Stimulated activated CD4-positive, alpha-beta T cell treated with anti-CD3 and anti-CD28 coated beads, Interleukin-4, amount 100 ng/mL, for 4 hours (primary cell): Measurements from ENCODE around the gene FBLIM1.
A peak's percentile ranks its signal among the peaks of the same experiment; 100 is the strongest.
"Not testable (repeated sequence)": the region's sequence is repeated elsewhere in the genome, so short reads cannot be mapped to it uniquely, and the experiment has no call there.

Experiments
- DNase-seq, 2 experiments: peaks; one replicate each; pipeline ENCODE4 v3.0.0-alpha.2; 2020

FBLIM1 gene

GRCh38 chr1:15820478-15820877 lies 61.9 kb downstream of the FBLIM1 start:
- no peak for DNase-seq

GRCh38 chr1:15825800-15826199 lies 67.2 kb downstream of the FBLIM1 start:
- DNase-seq: no peak

- DNase-seq: no peak
Measured at GRCh38 chr1:15826810-15827507, 68.4 kb downstream of the FBLIM1 start.

GRCh38 chr1:15827567-15827966 lies 69.0 kb downstream of the FBLIM1 start:
- not testable (repeated sequence) for DNase-seq

GRCh38 chr1:15828931-15829330 lies 70.3 kb downstream of the FBLIM1 start:
- DNase-seq: not testable (repeated sequence)

- no peak for DNase-seq
Measured at GRCh38 chr1:15830258-15830657, 71.7 kb downstream of the FBLIM1 start.

GRCh38 chr1:15833069-15833679 lies 74.6 kb downstream of the FBLIM1 start:
- DNase-seq: peak; percentile 24 to 58

GRCh38 chr1:15833842-15834405 lies 75.3 kb downstream of the FBLIM1 start:
- DNase-seq: no peak

GRCh38 chr1:15834406-15835204 lies 76.0 kb downstream of the FBLIM1 start:
- peak; percentile 85 to 91 for DNase-seq

GRCh38 chr1:15835205-15835740 lies 76.7 kb downstream of the FBLIM1 start:
- no peak for DNase-seq

- peak; percentile 99 to 100 for DNase-seq
Measured at GRCh38 chr1:15835741-15836510, 77.3 kb downstream of the FBLIM1 start.
